NB4 (cell line): ENCODE measurements around the gene GRIFIN.
"Not testable (repeated sequence)": the region's sequence is repeated elsewhere in the genome, so short reads cannot be mapped to it uniquely, and the experiment has no call there.

Source experiments
- DNase-seq: peaks from one replicate; pipeline ENCODE4 v3.0.0; 2010; ENCODE audit warnings: low read depth
- H3K4me3 ChIP-seq: one replicate; pipeline ENCODE4 v1.5.1; 2011; ENCODE audit warnings: mild to moderate bottlenecking, low read depth, low read length, moderate library complexity
- MYC ChIP-seq: IDR thresholded peaks from 2 replicates; pipeline ENCODE4 v1.6.1; 2011; ENCODE audit warnings: low read depth, low read length
- POLR2A ChIP-seq: IDR thresholded peaks from 2 replicates; pipeline ENCODE4 v1.6.1; 2011; ENCODE audit warnings: mild to moderate bottlenecking; ENCODE audit not compliant: insufficient read length; ENCODE audit errors: extremely low read depth
- TF ChIP-seq, protein P1 (sequence below): IDR thresholded peaks from one replicate; pipeline ENCODE4 v1.5.1; 2012; ENCODE audit warnings: low read depth, low read length
- TF ChIP-seq, protein P2 (sequence below): IDR thresholded peaks from 2 replicates; pipeline ENCODE4 v1.6.1; 2011; ENCODE audit warnings: low read depth, low read length

The GRIFIN gene

DNA sequence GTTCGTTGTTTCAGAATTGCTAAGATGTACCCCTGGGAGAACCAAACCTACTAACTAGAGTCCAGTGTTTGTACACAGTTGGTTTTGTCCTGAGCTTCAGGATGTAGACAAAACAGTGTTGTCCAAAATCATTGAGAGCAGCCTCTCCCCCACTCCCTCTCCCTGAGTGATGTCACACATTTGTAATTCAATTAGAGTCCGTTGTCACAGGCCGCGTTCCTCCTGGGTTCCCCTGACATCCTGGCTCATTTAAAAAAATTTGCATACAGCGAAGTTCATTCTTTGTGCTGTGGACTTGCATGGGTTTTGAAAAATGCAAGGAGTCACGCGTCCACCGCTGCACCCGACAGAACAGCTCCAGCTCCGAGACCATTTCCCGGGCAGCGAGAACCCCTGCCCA lies 10.3 kb downstream of the GRIFIN start:
- no peak for DNase-seq
- TF ChIP-seq POLR2A = no peak
- TF ChIP-seq, protein P1, sequence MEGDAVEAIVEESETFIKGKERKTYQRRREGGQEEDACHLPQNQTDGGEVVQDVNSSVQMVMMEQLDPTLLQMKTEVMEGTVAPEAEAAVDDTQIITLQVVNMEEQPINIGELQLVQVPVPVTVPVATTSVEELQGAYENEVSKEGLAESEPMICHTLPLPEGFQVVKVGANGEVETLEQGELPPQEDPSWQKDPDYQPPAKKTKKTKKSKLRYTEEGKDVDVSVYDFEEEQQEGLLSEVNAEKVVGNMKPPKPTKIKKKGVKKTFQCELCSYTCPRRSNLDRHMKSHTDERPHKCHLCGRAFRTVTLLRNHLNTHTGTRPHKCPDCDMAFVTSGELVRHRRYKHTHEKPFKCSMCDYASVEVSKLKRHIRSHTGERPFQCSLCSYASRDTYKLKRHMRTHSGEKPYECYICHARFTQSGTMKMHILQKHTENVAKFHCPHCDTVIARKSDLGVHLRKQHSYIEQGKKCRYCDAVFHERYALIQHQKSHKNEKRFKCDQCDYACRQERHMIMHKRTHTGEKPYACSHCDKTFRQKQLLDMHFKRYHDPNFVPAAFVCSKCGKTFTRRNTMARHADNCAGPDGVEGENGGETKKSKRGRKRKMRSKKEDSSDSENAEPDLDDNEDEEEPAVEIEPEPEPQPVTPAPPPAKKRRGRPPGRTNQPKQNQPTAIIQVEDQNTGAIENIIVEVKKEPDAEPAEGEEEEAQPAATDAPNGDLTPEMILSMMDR = no peak
- no peak for TF ChIP-seq MYC
- TF ChIP-seq, protein P2, sequence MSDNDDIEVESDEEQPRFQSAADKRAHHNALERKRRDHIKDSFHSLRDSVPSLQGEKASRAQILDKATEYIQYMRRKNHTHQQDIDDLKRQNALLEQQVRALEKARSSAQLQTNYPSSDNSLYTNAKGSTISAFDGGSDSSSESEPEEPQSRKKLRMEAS = no peak

DNA sequence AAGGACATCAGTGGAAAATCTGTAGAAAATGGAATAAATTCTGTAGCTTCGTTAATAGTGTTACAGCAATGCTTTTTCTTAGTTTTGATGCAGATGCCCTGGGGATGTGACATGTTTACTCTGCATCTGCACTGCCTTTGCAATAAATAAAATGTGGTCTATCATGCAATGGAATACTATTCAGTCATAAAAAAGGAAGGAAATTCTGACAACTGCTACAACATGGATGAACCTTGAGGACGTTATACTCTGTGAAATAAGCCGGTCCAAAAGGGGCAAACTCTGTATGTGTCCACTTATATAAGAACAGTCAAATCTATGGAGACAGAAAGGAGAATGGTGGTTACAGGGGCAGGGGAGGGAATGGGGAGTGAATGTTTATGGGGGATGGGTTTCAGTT lies 13.5 kb downstream of the GRIFIN start:
- TF ChIP-seq MYC (no peak), POLR2A (no peak)
- TF ChIP-seq, protein P2 = no peak
- TF ChIP-seq, protein P1 = no peak
- no peak overlapping the region for H3K4me3 ChIP-seq
- no peak for DNase-seq

More for the DNA sequence above, 10.3 kb downstream of the GRIFIN start:
- no peak overlapping the region for H3K4me3 ChIP-seq

- no peak overlapping the region for H3K4me3 ChIP-seq
- TF ChIP-seq MYC = no peak
- TF ChIP-seq, protein P2 = no peak
- no peak for DNase-seq
Observed at GRCh38 chr7:2461268-2462026, 14.8 kb downstream of the GRIFIN start.

GRCh38 chr7:2460641-2461040 lies 15.6 kb downstream of the GRIFIN start:
- TF ChIP-seq POLR2A = no peak
- TF ChIP-seq, protein P1 = no peak
- TF ChIP-seq, protein P2 = no peak
- TF ChIP-seq MYC = no peak
- no peak overlapping the region for H3K4me3 ChIP-seq
- DNase-seq = no peak

- no peak overlapping the region for H3K4me3 ChIP-seq
- DNase-seq = no peak
- TF ChIP-seq MYC (no peak), POLR2A (no peak)
- TF ChIP-seq, protein P1 = no peak
- TF ChIP-seq, protein P2 = no peak
Observed at GRCh38 chr7:2460188-2460587, 16.0 kb downstream of the GRIFIN start.

GRCh38 chr7:2459674-2460073 lies 16.5 kb downstream of the GRIFIN start:
- no peak overlapping the region for H3K4me3 ChIP-seq
- no peak for DNase-seq

DNA sequence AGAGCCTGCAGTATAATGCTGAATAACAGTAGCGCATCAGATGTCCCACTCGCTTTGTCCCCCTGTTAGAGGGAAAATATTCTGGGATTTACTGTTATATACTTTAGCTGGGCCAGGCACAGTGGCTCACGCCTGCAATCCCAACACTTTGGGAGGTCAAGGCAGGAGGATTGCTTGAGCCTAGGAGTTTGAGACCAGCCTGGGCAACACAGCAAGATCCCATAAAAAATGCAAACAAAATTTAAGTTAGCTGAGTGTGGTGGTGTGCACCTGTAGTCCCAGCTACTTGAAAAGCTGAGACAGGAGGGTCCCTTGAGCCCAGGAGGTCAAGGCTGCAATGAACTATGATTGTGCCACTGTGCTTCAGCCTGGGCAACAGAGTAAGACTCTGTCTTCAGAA lies 22.3 kb downstream of the GRIFIN start:
- not testable (repeated sequence) for DNase-seq, H3K4me3 ChIP-seq

More at GRCh38 chr7:2459674-2460073, 16.5 kb downstream of the GRIFIN start:
- TF ChIP-seq, protein P2 = no peak
- TF ChIP-seq, protein P1 = no peak
- TF ChIP-seq MYC (no peak), POLR2A (no peak)
